Measurements from ENCODE around the gene ARRDC4. TPM values are rescaled to one million over a fixed set of nuclear protein-coding genes. Genes with fewer than 3 reads are reported as not detected.

The ARRDC4 gene
- total RNA-seq, 3 donors from 2014 or later, result 13.9 to 25.8 (median 20.0) TPM

DNA sequence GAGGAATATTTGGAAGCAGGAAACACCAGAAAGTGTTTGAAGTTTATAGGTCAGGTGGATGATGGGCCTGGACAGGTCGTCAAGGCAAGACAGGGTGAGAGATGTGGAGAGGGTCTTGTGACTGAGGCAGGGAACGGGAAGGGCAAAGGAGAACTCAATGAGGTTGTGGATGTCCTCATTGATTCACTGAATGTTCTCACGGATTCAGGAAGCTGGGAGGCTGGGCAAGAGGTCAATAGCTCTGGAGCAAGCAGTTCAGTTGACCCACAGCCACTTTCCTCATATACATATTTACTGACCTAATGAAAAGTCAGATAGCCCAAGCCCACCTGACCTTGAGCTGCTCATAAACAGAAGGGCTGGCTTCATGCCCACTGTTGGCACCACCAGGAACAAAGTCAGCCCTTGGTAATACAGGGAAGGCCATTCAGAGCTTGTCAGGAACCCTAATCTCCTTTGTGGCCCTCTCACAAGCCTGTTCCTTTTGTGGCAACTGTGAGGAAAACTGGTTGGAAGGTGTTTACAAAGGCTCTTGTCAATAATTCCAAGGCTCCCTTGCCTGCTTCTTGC lies 31.6 kb downstream of the ARRDC4 start:
- no peak overlapping the region for H3K27ac ChIP-seq
- no peak overlapping the region for H3K4me3 ChIP-seq
- H3K4me1 ChIP-seq, result no peaks in the 10 kb centered on the region
- DNase-seq (ENCODE audit: low spot score in 2 of 2), result no peak
- peaks cover 0 to 3% of the 10 kb centered on the region in 2 donors for H3K9me3 ChIP-seq
- intact Hi-C loops (cut with DNase I; ENCODE audit: low total_unique reads), result no loop called here
- no peaks in the 10 kb centered on the region for H3K36me3 ChIP-seq
- no peak for TF ChIP-seq POLR2AphosphoS5 (IDR thresholded peaks at IDR 0.05)
- TF ChIP-seq, protein P1, sequence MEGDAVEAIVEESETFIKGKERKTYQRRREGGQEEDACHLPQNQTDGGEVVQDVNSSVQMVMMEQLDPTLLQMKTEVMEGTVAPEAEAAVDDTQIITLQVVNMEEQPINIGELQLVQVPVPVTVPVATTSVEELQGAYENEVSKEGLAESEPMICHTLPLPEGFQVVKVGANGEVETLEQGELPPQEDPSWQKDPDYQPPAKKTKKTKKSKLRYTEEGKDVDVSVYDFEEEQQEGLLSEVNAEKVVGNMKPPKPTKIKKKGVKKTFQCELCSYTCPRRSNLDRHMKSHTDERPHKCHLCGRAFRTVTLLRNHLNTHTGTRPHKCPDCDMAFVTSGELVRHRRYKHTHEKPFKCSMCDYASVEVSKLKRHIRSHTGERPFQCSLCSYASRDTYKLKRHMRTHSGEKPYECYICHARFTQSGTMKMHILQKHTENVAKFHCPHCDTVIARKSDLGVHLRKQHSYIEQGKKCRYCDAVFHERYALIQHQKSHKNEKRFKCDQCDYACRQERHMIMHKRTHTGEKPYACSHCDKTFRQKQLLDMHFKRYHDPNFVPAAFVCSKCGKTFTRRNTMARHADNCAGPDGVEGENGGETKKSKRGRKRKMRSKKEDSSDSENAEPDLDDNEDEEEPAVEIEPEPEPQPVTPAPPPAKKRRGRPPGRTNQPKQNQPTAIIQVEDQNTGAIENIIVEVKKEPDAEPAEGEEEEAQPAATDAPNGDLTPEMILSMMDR (IDR thresholded peaks at IDR 0.05), result no peak
- no peak for TF ChIP-seq POLR2A (IDR thresholded peaks at IDR 0.05)
- no peaks in the 10 kb centered on the region for H3K27me3 ChIP-seq

DNA sequence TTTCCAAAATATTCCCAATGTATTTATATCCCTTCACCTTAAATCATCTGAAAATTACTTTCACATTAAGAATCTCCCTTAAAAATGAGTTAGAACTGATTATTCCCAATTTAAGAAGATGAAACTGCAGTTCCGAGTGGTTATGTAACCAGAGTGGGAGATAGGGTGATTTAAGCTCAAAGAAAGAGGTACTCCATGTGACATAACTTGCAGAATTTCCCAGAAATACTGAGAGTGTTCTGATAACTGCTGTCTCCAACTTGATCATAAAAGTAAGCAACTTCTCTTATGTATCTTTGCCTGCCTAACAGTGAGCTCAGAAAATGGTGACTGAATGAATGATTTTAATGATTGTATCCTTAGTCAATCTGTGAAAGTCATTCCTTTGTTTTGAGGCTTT lies 32.3 kb downstream of the ARRDC4 start:
- Histone ChIP-seq H3K4me3 (no peak overlapping the region), H3K27ac (no peak overlapping the region), H3K36me3 (no peaks in the 10 kb centered on the region), H3K9me3 (no peaks in the 10 kb centered on the region), H3K27me3 (no peaks in the 10 kb centered on the region), H3K4me1 (no peaks in the 10 kb centered on the region)
- intact Hi-C loops (cut with DNase I; ENCODE audit: low total_unique reads), result no loop called here
- no peak for TF ChIP-seq POLR2AphosphoS5 (IDR thresholded peaks at IDR 0.05)
- TF ChIP-seq, protein P1 (IDR thresholded peaks at IDR 0.05), result no peak
- no peak for TF ChIP-seq POLR2A (IDR thresholded peaks at IDR 0.05)
- no peak for DNase-seq (ENCODE audit: low spot score in 2 of 2)

DNA sequence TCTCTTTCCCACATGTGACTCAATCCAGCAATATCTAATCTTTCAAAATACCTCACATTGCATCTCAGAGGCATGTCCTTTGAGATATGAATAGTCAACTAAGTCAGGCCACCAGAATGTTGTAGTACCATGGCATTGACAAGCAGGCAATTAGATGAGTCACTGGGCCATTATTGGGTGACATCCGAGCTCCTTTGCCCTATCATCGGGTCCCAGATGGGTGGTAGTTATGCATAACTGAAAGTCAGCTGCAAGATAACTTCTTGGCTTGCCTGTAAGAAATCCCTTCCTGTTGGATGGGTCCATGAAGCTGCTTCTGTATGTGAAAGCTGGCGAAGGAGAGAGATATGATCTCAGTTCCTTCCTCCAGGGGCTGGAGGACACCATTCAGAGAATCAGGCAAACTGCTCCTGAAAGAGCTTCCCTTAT lies 32.8 kb downstream of the ARRDC4 start:
- no peak overlapping the region for H3K27ac ChIP-seq
- no peak for DNase-seq (ENCODE audit: low spot score in 2 of 2)
- intact Hi-C loops (cut with DNase I; ENCODE audit: low total_unique reads), result no loop called here

DNA sequence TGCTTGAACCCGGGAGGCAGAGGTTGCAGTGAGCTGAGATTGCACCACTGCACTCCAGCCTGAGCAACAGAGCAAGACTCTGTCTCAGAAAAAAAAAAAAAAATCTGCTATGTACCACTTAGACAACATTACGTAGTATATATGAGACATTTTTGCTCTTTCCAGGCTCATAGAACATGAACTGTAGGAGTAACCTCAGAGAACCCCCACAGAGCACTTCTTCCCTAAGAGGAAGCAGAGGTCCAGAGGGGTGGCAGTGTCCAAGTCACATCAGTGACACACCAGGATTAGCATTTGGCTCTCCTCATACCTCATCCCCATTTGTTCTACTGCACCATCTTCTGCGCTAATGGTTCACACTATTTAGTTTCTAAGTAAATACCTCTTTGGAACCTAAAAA lies 33.7 kb downstream of the ARRDC4 start:
- Histone ChIP-seq H3K9me3 (no peaks in the 10 kb centered on the region), H3K4me3 (no peak overlapping the region), H3K27ac (no peak overlapping the region), H3K27me3 (no peaks in the 10 kb centered on the region), H3K36me3 (no peaks in the 10 kb centered on the region), H3K4me1 (no peaks in the 10 kb centered on the region)
- TF ChIP-seq POLR2AphosphoS5 (IDR thresholded peaks at IDR 0.05) (no peak), POLR2A (IDR thresholded peaks at IDR 0.05) (no peak)
- TF ChIP-seq, protein P1 (IDR thresholded peaks at IDR 0.05), result no peak
- DNase-seq (ENCODE audit: low spot score in 2 of 2), result no peak
- intact Hi-C loops (cut with DNase I; ENCODE audit: low total_unique reads), result no loop called here

More for the DNA sequence above, 32.8 kb downstream of the ARRDC4 start:
- no peaks in the 10 kb centered on the region for H3K4me1 ChIP-seq
- H3K4me3 ChIP-seq, result no peak overlapping the region
- TF ChIP-seq, protein P1 (IDR thresholded peaks at IDR 0.05), result no peak
- TF ChIP-seq POLR2AphosphoS5 (IDR thresholded peaks at IDR 0.05) (no peak), POLR2A (IDR thresholded peaks at IDR 0.05) (no peak)
- no peaks in the 10 kb centered on the region for H3K36me3 ChIP-seq
- no peaks in the 10 kb centered on the region for H3K27me3 ChIP-seq
- H3K9me3 ChIP-seq, result no peaks in the 10 kb centered on the region

DNA sequence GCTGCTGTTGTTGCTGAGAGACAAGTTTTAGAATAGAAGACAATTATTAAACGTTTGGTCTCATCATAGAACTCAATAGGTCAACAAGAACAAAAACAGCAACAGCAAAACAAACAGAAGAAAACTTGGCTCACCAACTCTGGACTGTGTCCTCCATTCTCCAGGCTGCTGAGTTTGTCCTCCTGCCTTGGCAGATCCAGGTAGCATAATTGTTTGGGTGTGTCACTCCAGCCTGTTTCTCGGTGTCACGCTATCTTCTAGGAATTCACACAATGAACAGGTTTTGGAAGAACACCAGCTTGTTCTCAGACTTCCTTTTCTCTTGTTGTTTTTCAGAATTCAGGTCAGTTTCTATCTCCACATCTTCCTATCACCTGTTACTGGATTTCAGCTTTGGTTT lies 34.7 kb downstream of the ARRDC4 start:
- peak in 1 of 2 donors; percentile 30 for DNase-seq (ENCODE audit: low spot score in 2 of 2)
- Histone ChIP-seq H3K4me1 (no peaks in the 10 kb centered on the region), H3K36me3 (no peaks in the 10 kb centered on the region), H3K4me3 (peak overlapping the region in 2 of 3 donors; percentile 15 to 26), H3K27ac (peak overlapping the region; percentile 76 to 86), H3K9me3 (no peaks in the 10 kb centered on the region), H3K27me3 (no peaks in the 10 kb centered on the region)
- TF ChIP-seq POLR2AphosphoS5 (IDR thresholded peaks at IDR 0.05) (no peak), POLR2A (IDR thresholded peaks at IDR 0.05) (no peak)
- TF ChIP-seq, protein P1 (IDR thresholded peaks at IDR 0.05), result no peak
- intact Hi-C loops (cut with DNase I; ENCODE audit: low total_unique reads), result no loop called here
